Colonic mucosa (tissue), 4 donors: ENCODE results near the gene XYLB. TPM values are rescaled to one million over a fixed set of nuclear protein-coding genes. Genes with fewer than 3 reads are reported as not detected.
A peak's percentile ranks its signal among the peaks of the same experiment; 100 is the strongest.
"Not testable (repeated sequence)": the region's sequence is repeated elsewhere in the genome, so short reads cannot be mapped to it uniquely, and the experiment has no call there.

Experiments
- DNase-seq: peaks from one replicate; pipeline ENCODE4 v3.0.0-alpha.2; 2020
- H3K27ac ChIP-seq: fragments of 200-600 bp; one replicate; pipeline ENCODE4 v1.8.0; 2021
- H3K27me3 ChIP-seq: fragments of 200-600 bp; one replicate; pipeline ENCODE4 v1.8.0; 2021
- H3K36me3 ChIP-seq: fragments of 200-600 bp; one replicate; pipeline ENCODE4 v1.8.0; 2021
- H3K4me1 ChIP-seq: fragments of 200-600 bp; one replicate; pipeline ENCODE4 v1.8.0; 2021; ENCODE audit warnings: mild to moderate bottlenecking
- H3K4me3 ChIP-seq: fragments of 200-600 bp; one replicate; pipeline ENCODE4 v1.8.0; 2021
- H3K9ac ChIP-seq, 2 donors: one replicate each; pipeline ENCODE4 v1.7.0; 2013; ENCODE audit warnings: control low read depth in 2 of 2, low read depth in 2 of 2, low read length in 2 of 2
- H3K9me3 ChIP-seq: fragments of 200-600 bp; one replicate; pipeline ENCODE4 v1.8.0; 2021
- CTCF ChIP-seq: fragments of 200-600 bp; IDR thresholded peaks from one replicate; pipeline ENCODE4 v1.8.0; 2022; ENCODE audit warnings: antibody characterized with exemption, mild to moderate bottlenecking
- intact Hi-C: fragments of 100-400 bp; cut with DNase I; formaldehyde crosslinking; loops from one replicate; pipeline ENCODE4 v1.14.1; 2022
- total RNA-seq, 2 donors: library from RNA; stranded (reverse); fragmentation: NEBNext Ultra II Directional in 1 of 2; extraction: Animal tissue kit (Norgen Biotek cat#: 25700) in 1 of 2; gene quantifications; one replicate each; pipeline ENCODE4 v1.2.1, GENCODE V29; 2021
- donor health status: healthy.
- donor health status: DM: no; HTN: no; CAD: no.
- donor health status: DM: no; HTN: no; CAD: no.

Gene XYLB
- 10 to 100 TPM; 13.4 to 17.4 TPM for total RNA-seq

- no peaks in the 10 kb centered on the region for H3K9me3 ChIP-seq
- H3K27ac ChIP-seq: peak within 1 kb of the TSS; percentile 69
- intact Hi-C loops: loop anchor here (2.0 kb wide), 1 partner anchor 134 kb away; no protein-coding TSS in a partner anchor
- peak; percentile 78 for TF ChIP-seq CTCF
- peak within 1 kb of the TSS; percentile 96 for H3K4me3 ChIP-seq
- H3K9ac ChIP-seq: peak within 1 kb of the TSS; percentile 61 to 79
- H3K27me3 ChIP-seq: no peaks in the 10 kb centered on the region
- no peaks in the 10 kb centered on the region for H3K4me1 ChIP-seq
- no peaks in the 10 kb centered on the region for H3K36me3 ChIP-seq
- peak; percentile 92 for DNase-seq
Measured at GRCh38 chr3:38346587-38347410, at the start of gene XYLB. XYLB (plus strand) TSS chr3:38346785; CDS start chr3:38346869, 84 bp downstream.

GRCh38 chr3:38297053-38297452, 49.5 kb upstream of the XYLB start:
- H3K9ac ChIP-seq, H3K4me3 ChIP-seq, H3K9me3 ChIP-seq, H3K4me1 ChIP-seq, DNase-seq, H3K27me3 ChIP-seq, H3K36me3 ChIP-seq, H3K27ac ChIP-seq, intact Hi-C loops: not testable (repeated sequence)

- intact Hi-C loops: no loop called here
- Histone ChIP-seq H3K27ac (no peak overlapping the region), H3K27me3 (no peaks in the 10 kb centered on the region), H3K9me3 (no peaks in the 10 kb centered on the region), H3K36me3 (no peaks in the 10 kb centered on the region), H3K9ac (no peak overlapping the region), H3K4me1 (no peaks in the 10 kb centered on the region), H3K4me3 (no peak overlapping the region)
- TF ChIP-seq CTCF: no peak
- DNase-seq: no peak
Measured at GRCh38 chr3:38297537-38297936, 49.0 kb upstream of the XYLB start.

- Histone ChIP-seq H3K36me3 (no peaks in the 10 kb centered on the region), H3K27me3 (no peaks in the 10 kb centered on the region), H3K4me3 (no peak overlapping the region), H3K9ac (no peak overlapping the region), H3K27ac (no peak overlapping the region), H3K4me1 (no peaks in the 10 kb centered on the region), H3K9me3 (no peaks in the 10 kb centered on the region)
- DNase-seq: no peak
- peak; percentile 33 for TF ChIP-seq CTCF
- intact Hi-C loops: no loop called here
Measured at GRCh38 chr3:38297947-38298711, 48.5 kb upstream of the XYLB start.

GRCh38 chr3:38306941-38307340, 39.6 kb upstream of the XYLB start:
- H3K9ac ChIP-seq: no peak overlapping the region
- H3K36me3 ChIP-seq: no peaks in the 10 kb centered on the region
- H3K27me3 ChIP-seq: no peaks in the 10 kb centered on the region
- no peak overlapping the region for H3K27ac ChIP-seq
- DNase-seq: no peak
- no peaks in the 10 kb centered on the region for H3K9me3 ChIP-seq
- H3K4me3 ChIP-seq: no peak overlapping the region
- H3K4me1 ChIP-seq: no peaks in the 10 kb centered on the region
- no peak for TF ChIP-seq CTCF
- intact Hi-C loops: no loop called here
